Head of caudate nucleus (tissue), 42 donors: ENCODE measurements around the gene PPIL6.
A peak's percentile ranks its signal among the peaks of the same experiment; 100 is the strongest.

Experiments
- DNase-seq, 42 donors: peaks; one replicate each; pipeline versions ENCODE4 v3.0.0 to v3.0.0-alpha.2; 2020 to 2021; ENCODE audit warnings: mixed read lengths in 7 of 42
- intact Hi-C: fragments of 100-400 bp; cut with DNase I; formaldehyde crosslinking; loops from one replicate; pipeline ENCODE4 v1.15.0; 2022

The PPIL6 gene

DNA sequence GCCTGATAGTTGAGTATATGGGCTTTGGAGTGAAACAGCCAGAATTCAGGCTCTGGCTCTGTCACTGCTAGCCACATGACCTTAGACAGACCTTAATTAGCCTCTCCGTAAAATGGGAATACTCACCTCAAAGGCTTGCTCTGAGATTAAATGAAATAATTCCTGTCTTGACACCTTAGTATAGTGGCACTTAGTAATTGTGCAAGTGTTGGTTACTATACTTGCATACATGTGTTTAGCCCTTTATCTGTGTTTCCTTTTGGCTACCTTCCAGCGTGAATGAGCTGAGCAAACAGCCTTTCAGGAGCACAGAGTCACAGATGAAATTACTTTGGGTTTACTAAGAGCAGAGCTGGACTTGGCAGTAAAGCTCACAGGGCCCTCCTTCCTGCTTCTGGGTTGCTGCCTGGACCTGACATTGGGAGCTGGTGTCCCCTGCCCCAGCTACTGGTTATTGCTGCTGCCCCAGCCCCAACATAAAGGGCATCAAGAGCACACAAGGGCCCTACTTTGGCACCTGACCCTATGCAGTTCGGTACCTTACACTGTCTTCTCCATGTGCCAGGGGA is 90.9 kb downstream of the PPIL6 start:
- intact Hi-C loops, result no loop called here
- DNase-seq, result no peak

DNA sequence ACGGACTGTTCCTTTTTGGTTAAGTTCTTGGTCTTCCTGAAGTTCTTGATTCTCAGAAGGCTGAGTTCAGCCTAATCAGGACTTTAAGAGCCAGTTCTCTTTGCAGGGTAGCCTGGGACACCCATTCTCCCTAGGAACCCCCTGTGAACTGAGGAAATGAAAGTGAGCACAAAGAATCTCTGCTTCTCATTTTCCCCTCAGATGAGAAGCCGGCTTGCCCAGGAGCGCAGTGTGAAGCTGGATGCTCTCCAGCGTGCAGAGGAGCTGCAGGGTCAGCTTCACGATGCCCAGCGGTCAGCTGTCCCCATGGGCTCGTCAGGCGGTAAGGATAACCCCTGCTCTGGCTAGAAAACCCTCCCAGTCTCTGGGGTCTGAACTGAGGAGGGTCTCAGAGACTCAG is 92.2 kb downstream of the PPIL6 start:
- DNase-seq, result peak in 10 of 42 donors; percentile 7 to 44 (median 28)
- intact Hi-C loops, result no loop called here

DNA sequence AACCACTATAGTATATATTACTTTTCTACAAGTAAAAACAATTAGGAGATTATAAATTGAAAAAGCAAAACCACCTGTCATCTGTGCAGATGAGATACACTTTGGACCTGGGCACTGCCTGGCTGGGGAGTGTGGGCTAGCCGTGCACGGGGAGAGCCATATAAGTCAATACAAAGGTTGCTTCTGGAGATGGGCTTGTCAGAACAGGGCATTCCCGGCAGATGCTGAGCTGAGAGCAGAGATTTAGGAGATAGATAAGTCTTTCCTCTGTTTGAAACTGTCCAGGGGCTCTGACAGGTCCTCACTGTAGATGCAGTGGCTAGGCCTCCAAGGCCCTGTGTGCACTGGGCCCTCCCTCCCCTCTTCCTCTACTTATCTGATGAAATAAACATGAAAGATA is 92.6 kb downstream of the PPIL6 start:
- intact Hi-C loops, result no loop called here
- DNase-seq, result no peak

DNA sequence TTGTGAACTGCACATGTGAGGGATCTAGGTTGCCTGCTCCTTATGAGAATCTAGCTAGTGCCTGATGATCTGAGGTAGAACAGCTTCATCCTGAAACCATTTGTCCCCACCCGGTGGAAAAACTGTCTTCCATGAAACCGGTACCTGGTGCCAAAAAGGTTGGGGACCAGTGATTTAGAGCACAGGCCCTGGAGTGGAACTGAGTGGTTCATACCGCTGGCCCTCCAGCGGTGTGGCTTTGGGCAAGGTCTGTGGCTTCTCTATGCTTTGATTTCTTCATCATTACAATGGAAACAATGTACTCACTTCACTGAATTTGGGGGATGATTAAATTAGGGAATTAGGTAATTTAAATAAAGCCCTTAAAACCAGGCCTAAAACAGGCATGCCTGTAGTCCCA is 94.4 kb downstream of the PPIL6 start:
- intact Hi-C loops, result no loop called here
- DNase-seq, result no peak

DNA sequence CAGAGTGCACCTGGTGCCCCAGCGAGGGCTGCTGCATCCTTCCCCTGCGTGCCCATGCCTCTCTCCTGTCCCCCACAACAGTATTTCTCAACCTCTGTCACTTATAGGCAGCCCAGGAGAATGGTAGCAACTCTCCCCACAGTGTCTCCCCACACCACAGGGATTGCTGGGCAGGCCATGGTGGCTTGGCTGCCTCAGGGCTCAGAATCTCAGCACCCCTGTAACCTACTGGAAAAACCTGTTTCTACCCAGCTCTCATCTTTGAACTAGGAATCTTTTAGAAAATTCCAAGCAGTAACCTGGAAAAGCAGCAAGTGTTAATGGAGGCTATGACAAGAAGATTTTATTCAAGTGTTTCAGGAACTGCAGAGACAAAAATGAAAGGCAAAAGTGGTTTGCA is 96.2 kb downstream of the PPIL6 start:
- intact Hi-C loops, result no loop called here

DNA sequence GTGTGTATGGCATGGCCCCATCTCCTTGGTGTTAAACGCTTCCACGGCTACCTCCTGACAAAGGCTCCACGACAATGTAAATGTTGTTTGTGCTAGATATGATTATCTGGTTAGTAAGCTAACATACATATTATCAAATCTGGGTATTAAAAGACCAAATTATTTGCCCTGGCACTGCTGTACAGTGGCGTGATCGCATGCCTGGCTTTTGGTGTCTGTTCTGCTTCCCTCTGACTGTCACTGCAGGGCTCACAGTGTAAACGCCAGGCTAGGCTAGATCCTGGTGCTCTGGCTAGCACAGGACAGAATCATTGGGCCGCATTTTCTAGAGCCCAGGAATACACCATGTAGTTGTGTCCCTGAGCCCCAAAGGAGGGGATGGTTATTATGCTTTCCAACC is 96.9 kb downstream of the PPIL6 start:
- no peak for DNase-seq
- intact Hi-C loops, result no loop called here

More for the DNA sequence above, 96.2 kb downstream of the PPIL6 start:
- no peak for DNase-seq

- DNase-seq, result no peak
- intact Hi-C loops, result no loop called here
These were observed 97.5 kb downstream of the PPIL6 start for GRCh38 chr6:109342911-109343310.

- intact Hi-C loops, result no loop called here
- no peak for DNase-seq
These were observed 97.9 kb downstream of the PPIL6 start for GRCh38 chr6:109342506-109342905.

- no peak for DNase-seq
- intact Hi-C loops, result no loop called here
These were observed 99.6 kb downstream of the PPIL6 start for GRCh38 chr6:109340811-109341210.
